ENCODE data around the gene FBXO15. TPM values are rescaled to one million over a fixed set of nuclear protein-coding genes. Genes with fewer than 3 reads are reported as not detected.

Gene FBXO15
- total and polyA plus RNA-seq, 2 of the 8 experiments (the other 6 are each of a cell fraction or from before 2014, with no cell fraction given) = 0.84 to 0.85 TPM

DNA sequence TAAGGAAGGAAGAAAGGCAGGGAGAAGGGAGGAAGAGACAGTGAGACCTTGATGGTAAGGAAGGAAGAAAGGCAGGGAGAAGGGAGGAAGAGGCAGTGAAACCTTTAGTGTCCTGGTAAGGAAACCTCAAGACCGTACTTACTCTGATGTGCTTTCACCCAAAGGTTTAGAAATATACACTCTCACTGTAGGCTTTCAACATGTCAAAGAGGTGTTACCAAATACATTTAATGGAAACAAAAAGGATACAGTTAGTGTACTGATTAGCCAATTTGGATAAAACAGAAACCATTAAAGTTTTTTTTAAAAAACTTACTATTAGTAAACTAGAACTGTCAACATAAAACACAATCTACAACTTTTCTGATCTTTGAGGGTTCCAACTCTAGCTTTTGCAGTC lies 7.1 kb downstream of the FBXO15 start:
- Histone ChIP-seq H3K4me3 (ENCODE audit: extremely low read depth in 1 of 4, insufficient read depth in 2 of 4, low read depth in 3 of 4, low read length in 4 of 4) (no peak overlapping the region), H3K36me3 (ENCODE audit: control insufficient read depth in 2 of 4, insufficient read depth in 4 of 4, low read length in 3 of 4) (no peaks in the 10 kb centered on the region), H2AFZ (ENCODE audit: low read length) (no peak overlapping the region), H3K23me2 (ENCODE audit: low read depth, low read length) (peaks cover 2% of the 10 kb centered on the region; the same call in 1 of the 2 replicates), H3K14ac (ENCODE audit: insufficient read length) (no peak overlapping the region), H2BK20ac (ENCODE audit: low read length) (no peak overlapping the region), H2BK5ac (ENCODE audit: low read depth, low read length) (no peak overlapping the region), H3K4me2 (ENCODE audit: insufficient read depth in 1 of 2, low read depth in 2 of 2, low read length in 2 of 2) (no peak overlapping the region), H3K9me3 (ENCODE audit: insufficient read depth in 2 of 2, low read depth in 1 of 2, low read length in 1 of 2) (no peaks in the 10 kb centered on the region), H2BK12ac (ENCODE audit: low read depth, low read length) (no peak overlapping the region), H4K8ac (ENCODE audit: extremely low read depth, insufficient read depth, low read length) (no peak overlapping the region), H3K4me1 (replicated peaks in 1 of 4; ENCODE audit: control insufficient read depth in 3 of 4, insufficient read depth in 4 of 4, low read length in 3 of 4) (no peaks in the 10 kb centered on the region; a peak in 1 of 7 replicates), H3K23ac (ENCODE audit: insufficient read length) (no peak overlapping the region), H2AK5ac (ENCODE audit: low read depth, low read length) (no peak overlapping the region; the same call in 1 of the 2 replicates), H3K27ac (ENCODE audit: low read depth, low read length) (no peak overlapping the region), H3K79me1 (ENCODE audit: low read depth, low read length) (no peaks in the 10 kb centered on the region), H3K18ac (ENCODE audit: extremely low read depth, low read length) (no peak overlapping the region), H2BK120ac (replicated peaks; ENCODE audit: low read depth, low read length) (no peak overlapping the region), H4K20me1 (replicated peaks in 1 of 2; ENCODE audit: control insufficient read depth in 1 of 2, insufficient read depth in 2 of 2, low read length in 2 of 2) (no peaks in the 10 kb centered on the region), H2BK15ac (ENCODE audit: low read length) (no peak overlapping the region), H4K5ac (ENCODE audit: insufficient read length, low read depth, low read length) (no peak overlapping the region), H3K4ac (replicated peaks; ENCODE audit: insufficient read length, low read depth, low read length) (no peak overlapping the region), H3K79me2 (ENCODE audit: control insufficient read depth in 1 of 2, insufficient read depth in 2 of 2, low read length in 2 of 2) (no peaks in the 10 kb centered on the region), H4K91ac (replicated peaks; ENCODE audit: insufficient read length, low read length) (no peak overlapping the region), H3K9ac (replicated peaks in 1 of 4; ENCODE audit: extremely low read depth in 1 of 4, low read depth in 3 of 4, low read length in 3 of 4) (no peak overlapping the region), H3K56ac (replicated peaks; ENCODE audit: insufficient read length, low read depth, low read length) (no peak overlapping the region), H3K27me3 (replicated peaks in 1 of 4; ENCODE audit: control insufficient read depth in 3 of 4, extremely low read depth in 1 of 4, insufficient read depth in 3 of 4, low read length in 3 of 4) (no peaks in the 10 kb centered on the region)
- FAIRE-seq (no peak), DNase-seq (ENCODE audit: low read depth in 1 of 2, low spot score in 2 of 2) (no peak)
- WGBS, 2 experiments (ENCODE audit: extremely low coverage in 1 of 2, insufficient coverage in 1 of 2, insufficient read length in 1 of 2, insufficient replicate concordance in 2 of 2, low coverage in 1 of 2, low lambda C conversion rate in 2 of 2, missing lambda C conversion rate in 1 of 2) = 89% methylated on average over 1 of the region's 1 CpG; no CpG with 5 or more reads in 1 of the 2 experiments
- POLR2A ChIA-PET (ENCODE audit: partially characterized antibody) = no interaction called here
- CTCF ChIA-PET (ENCODE audit: partially characterized antibody) = interaction anchor here (0.9 to 1.8 kb wide), 5 partner anchors 12 to 411 kb away, joined by 3 to 4 read pairs (median 4); no protein-coding TSS in a partner anchor
- TF ChIP-seq GABPA (IDR thresholded peaks at IDR 0.05; ENCODE audit: borderline replicate concordance, insufficient read depth, low read length) = no peak
